GM12865 (cell line): ENCODE measurements around the gene KRTAP2-2.
A peak's percentile ranks its signal among the peaks of the same experiment; 100 is the strongest.
"Not testable (repeated sequence)": the region's sequence is repeated elsewhere in the genome, so short reads cannot be mapped to it uniquely, and the experiment has no call there.

Experiments
- DNase-seq: peaks from one replicate; pipeline ENCODE4 v3.0.0; 2010; ENCODE audit warnings: low read depth
- H3K4me3 ChIP-seq: 2 replicates; pipeline ENCODE4 v1.5.1; 2011; ENCODE audit warnings: mild to moderate bottlenecking, low read depth, low read length, control low read depth
- TF ChIP-seq, protein P1 (sequence below): IDR thresholded peaks from 2 replicates; pipeline ENCODE4 v1.5.1; 2011; ENCODE audit warnings: low read length, control low read depth, low read depth, inconsistent platforms; ENCODE audit not compliant: insufficient read depth; ENCODE audit errors: missing control alignments

The KRTAP2-2 gene

DNA sequence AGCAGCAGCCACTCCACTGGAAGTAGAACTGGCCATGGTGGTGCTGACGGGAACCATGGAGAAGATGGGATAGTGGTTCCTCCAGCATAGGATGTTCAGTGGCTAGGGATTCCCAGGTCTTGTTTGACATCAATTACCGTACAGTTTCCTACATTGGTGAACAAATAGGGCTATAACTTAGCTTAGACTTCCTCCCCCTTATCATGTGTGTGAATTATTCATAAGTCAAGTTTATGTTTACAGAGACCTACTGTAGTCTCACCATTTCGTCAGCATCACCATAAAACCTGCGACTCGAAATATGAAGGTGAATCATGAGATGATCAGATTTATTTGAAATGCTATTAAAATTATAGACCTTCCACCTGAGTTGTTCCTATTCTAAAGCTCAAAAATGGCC is 3.7 kb upstream of the KRTAP2-2 start:
- no peak for DNase-seq
- H3K4me3 ChIP-seq, result no peak overlapping the region
- TF ChIP-seq, protein P1, sequence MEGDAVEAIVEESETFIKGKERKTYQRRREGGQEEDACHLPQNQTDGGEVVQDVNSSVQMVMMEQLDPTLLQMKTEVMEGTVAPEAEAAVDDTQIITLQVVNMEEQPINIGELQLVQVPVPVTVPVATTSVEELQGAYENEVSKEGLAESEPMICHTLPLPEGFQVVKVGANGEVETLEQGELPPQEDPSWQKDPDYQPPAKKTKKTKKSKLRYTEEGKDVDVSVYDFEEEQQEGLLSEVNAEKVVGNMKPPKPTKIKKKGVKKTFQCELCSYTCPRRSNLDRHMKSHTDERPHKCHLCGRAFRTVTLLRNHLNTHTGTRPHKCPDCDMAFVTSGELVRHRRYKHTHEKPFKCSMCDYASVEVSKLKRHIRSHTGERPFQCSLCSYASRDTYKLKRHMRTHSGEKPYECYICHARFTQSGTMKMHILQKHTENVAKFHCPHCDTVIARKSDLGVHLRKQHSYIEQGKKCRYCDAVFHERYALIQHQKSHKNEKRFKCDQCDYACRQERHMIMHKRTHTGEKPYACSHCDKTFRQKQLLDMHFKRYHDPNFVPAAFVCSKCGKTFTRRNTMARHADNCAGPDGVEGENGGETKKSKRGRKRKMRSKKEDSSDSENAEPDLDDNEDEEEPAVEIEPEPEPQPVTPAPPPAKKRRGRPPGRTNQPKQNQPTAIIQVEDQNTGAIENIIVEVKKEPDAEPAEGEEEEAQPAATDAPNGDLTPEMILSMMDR, result no peak

- no peak for DNase-seq
- TF ChIP-seq, protein P1, result no peak
- no peak overlapping the region for H3K4me3 ChIP-seq
Measured at GRCh38 chr17:41057547-41057946, 2.5 kb upstream of the KRTAP2-2 start.

DNA sequence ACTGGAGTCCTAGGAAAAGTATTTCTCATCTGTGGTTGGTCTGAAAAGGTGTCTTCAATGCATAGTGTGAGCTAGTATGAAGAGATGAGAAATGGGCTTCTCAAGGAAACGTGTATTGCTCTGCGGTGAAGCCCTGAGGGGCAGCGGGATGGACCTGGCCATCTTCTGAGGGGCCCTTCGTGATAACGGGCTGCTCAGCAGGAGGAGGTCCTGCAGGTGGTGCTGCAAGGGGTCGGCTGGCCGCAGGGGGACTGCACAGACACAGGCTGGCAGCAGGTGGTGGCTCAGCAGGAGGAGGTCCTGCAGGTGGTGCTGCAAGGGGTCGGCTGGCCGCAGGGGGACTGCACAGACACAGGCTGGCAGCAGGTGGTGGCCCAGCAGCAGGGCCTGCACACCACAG is 474 bp downstream of the KRTAP2-2 start:
- not testable (repeated sequence) for DNase-seq, H3K4me3 ChIP-seq

GRCh38 chr17:41054025-41054424 is 1.0 kb downstream of the KRTAP2-2 start:
- no peak for DNase-seq
- TF ChIP-seq, protein P1, result no peak
- no peak overlapping the region for H3K4me3 ChIP-seq

DNA sequence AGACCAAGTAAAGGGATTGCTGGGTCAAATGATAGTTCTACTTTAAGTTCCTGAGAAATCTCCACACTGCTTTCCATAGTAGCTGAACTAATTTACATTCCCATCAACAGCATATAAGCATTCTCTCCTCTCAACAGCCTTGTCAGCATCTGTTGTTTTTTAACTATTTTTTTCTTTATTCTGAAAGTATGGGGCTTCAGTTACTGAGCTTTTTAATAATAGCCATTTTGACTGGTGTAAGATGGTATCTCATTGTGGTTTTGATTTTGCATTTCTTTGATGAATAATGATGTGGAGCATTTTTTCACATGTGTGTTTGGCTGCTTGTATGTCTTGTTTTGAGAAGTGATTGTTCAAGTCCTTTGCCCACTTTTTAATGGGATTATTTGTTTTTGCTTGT is 2.5 kb downstream of the KRTAP2-2 start:
- TF ChIP-seq, protein P1, result no peak
- DNase-seq, result no peak
- H3K4me3 ChIP-seq, result no peak overlapping the region

GRCh38 chr17:41049110-41049509 is 5.9 kb downstream of the KRTAP2-2 start:
- peak; percentile 33 for DNase-seq
- TF ChIP-seq, protein P1, result no peak
- no peak overlapping the region for H3K4me3 ChIP-seq

- DNase-seq, result no peak
Measured at GRCh38 chr17:41048441-41048840, 6.6 kb downstream of the KRTAP2-2 start.

DNA sequence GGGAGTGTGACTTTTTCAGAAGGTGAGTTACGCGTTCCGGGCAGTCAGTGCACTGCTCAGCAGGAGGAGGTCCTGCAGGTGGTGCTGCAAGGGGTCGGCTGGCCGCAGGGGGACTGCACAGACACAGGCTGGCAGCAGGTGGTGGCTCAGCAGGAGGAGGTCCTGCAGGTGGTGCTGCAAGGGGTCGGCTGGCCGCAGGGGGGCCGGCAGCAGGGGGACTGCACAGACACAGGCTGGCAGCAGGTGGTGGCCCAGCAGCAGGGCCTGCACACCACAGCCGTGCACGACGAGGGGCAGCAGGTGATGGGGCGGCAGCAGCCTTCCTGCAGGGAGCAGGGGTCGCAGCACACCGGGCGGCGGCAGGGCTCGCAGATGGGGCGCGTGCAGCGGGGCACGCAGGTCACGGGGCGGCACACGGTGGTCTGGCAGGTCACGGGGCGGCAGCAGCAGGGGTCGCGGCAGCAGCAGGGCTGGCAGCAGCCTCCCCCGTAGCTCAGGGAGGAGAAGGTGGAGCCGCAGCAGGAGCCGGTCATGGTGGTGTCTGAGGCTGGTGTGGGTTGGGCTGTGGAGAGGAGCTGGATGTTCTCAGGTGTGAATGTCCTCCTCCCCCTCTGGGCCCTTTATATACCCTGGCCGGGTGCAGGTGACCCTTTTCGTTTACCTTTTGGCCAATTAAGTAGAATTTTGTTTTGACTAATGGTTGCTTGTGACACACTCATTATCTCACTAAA is 8.1 kb downstream of the KRTAP2-2 start, which contains the start of gene KRTAP2-1:
TSS of gene KRTAP2-1 (minus strand) at position 582 of the 731 bp plus-strand sequence. CDS start at position 533, 49 bp downstream.
- DNase-seq, result not testable (repeated sequence)

More at GRCh38 chr17:41048441-41048840, 6.6 kb downstream of the KRTAP2-2 start:
- TF ChIP-seq, protein P1, result no peak
- no peak overlapping the region for H3K4me3 ChIP-seq

More for the DNA sequence above, 8.1 kb downstream of the KRTAP2-2 start, which contains the start of gene KRTAP2-1:
- not testable (repeated sequence) for H3K4me3 ChIP-seq
